Omental fat pad (tissue), 4 donors: ENCODE measurements around the gene LRRC15. TPM values are rescaled to one million over a fixed set of nuclear protein-coding genes. Genes with fewer than 3 reads are reported as not detected.

ENCODE experiments used
- ATAC-seq: fragments of 150-250 bp; one replicate; pipeline ENCODE4 v1.9.1; 2016; ENCODE audit warnings: mild to moderate bottlenecking, moderate library complexity; ENCODE audit not compliant: low FRiP score
- DNase-seq: peaks from one replicate; pipeline ENCODE4 v3.0.0-alpha.2; 2019; ENCODE audit warnings: low spot score
- total RNA-seq, 4 donors: library from RNA; depleted of rRNA; stranded (reverse); fragments of >200 nt; gene quantifications; one replicate each; pipeline ENCODE4 v1.1.0, GENCODE V29; 2016
- TF ChIP-seq, protein P1 (sequence below), 3 donors: fragments of 450-650 bp; IDR thresholded peaks; one replicate each; pipeline ENCODE4 v1.5.1; 2016 to 2017; ENCODE audit warnings: antibody characterized with exemption in 3 of 3, mild to moderate bottlenecking in 3 of 3, moderate library complexity in 2 of 3

Gene LRRC15
- total RNA-seq, 4 donors from 2014 or later = 0.12 to 0.37 (median 0.13) TPM; not detected in 1

DNA sequence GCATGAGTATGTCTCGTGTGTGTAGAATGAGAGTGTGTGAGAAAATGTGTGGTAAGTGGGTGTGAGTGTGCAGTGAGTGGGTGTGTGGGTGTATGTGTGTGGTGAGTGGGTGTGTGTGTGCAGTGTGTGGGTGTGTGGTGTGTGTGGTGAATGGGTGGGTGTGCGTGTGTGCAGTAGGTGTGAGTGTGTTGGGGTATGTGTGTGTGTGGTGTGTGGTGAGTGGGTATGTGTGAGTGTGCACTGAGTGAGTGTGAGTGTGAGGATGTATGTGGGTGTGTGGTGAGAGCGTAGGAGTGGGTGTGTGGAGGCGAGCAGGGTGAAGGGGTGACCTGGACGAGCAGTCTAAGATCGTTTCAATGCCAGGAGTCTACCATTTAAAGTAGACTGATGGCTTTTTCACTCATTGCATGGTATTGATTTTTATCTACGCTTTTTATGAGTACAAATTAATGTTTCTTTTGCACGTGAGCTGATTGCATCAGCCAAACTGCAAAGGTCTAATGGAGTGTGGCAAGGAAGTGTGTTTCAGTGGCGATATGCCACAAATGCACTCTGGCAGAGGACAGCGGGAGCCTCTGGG lies 16.8 kb downstream of the LRRC15 start:
- ATAC-seq = no peak
- TF ChIP-seq, protein P1, sequence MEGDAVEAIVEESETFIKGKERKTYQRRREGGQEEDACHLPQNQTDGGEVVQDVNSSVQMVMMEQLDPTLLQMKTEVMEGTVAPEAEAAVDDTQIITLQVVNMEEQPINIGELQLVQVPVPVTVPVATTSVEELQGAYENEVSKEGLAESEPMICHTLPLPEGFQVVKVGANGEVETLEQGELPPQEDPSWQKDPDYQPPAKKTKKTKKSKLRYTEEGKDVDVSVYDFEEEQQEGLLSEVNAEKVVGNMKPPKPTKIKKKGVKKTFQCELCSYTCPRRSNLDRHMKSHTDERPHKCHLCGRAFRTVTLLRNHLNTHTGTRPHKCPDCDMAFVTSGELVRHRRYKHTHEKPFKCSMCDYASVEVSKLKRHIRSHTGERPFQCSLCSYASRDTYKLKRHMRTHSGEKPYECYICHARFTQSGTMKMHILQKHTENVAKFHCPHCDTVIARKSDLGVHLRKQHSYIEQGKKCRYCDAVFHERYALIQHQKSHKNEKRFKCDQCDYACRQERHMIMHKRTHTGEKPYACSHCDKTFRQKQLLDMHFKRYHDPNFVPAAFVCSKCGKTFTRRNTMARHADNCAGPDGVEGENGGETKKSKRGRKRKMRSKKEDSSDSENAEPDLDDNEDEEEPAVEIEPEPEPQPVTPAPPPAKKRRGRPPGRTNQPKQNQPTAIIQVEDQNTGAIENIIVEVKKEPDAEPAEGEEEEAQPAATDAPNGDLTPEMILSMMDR (IDR thresholded peaks at IDR 0.05) = no peak
- no peak for DNase-seq

- no peak for DNase-seq
- no peak for ATAC-seq
- TF ChIP-seq, protein P1 (IDR thresholded peaks at IDR 0.05) = no peak
Measured at GRCh38 chr3:194351952-194352536, 17.5 kb downstream of the LRRC15 start.

GRCh38 chr3:194351080-194351672 lies 18.4 kb downstream of the LRRC15 start, which contains the start of gene CPN2:
Gene CPN2 (minus strand): TSS chr3:194351328. CDS start chr3:194342702, 8,626 bp downstream.
- DNase-seq = no peak
- TF ChIP-seq, protein P1 (IDR thresholded peaks at IDR 0.05) = no peak
- ATAC-seq = no peak

DNA sequence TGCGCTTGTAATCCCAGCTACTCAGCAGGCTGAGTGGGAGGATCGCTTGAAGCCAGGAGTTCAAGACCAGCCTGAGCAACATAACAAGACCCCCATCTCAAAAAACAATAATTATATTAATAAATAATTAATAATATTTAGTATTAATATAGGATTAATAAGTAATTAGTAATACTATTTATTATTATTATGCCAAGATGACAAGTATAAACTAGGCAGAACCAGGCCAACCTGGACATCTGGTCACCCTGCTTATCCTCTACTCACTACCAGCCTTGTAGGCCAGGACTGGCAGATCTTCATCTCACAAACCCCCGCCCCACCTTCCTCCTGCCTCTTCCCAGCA lies 18.8 kb downstream of the LRRC15 start:
- ATAC-seq (no peak), DNase-seq (no peak)
- TF ChIP-seq, protein P1 (IDR thresholded peaks at IDR 0.05) = no peak

- no peak for ATAC-seq
Measured at GRCh38 chr3:194348354-194348753, 21.2 kb downstream of the LRRC15 start.

DNA sequence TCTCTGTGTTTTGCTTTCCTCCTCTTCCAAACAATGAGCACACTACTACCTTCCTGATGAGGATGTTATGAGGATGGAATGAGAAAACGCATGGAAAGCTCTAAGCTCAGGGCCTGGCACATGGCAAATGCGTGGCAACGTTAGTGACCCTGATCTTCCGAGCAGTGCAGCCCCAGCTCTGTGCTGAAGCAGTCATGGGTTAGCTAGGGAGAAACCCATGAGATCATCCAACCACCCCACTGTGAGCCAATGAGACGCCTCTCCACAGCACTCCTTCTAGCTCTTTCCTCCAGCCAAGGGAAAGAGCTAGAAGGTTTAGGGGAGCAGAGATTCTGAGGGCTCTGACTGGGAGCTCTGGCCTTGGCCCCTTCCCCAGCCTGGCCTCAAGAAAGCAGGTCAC lies 22.9 kb downstream of the LRRC15 start:
- no peak for DNase-seq
- no peak for ATAC-seq
- TF ChIP-seq, protein P1 (IDR thresholded peaks at IDR 0.05) = no peak

More at GRCh38 chr3:194348354-194348753, 21.2 kb downstream of the LRRC15 start:
- TF ChIP-seq, protein P1 (IDR thresholded peaks at IDR 0.05) = no peak
- no peak for DNase-seq

DNA sequence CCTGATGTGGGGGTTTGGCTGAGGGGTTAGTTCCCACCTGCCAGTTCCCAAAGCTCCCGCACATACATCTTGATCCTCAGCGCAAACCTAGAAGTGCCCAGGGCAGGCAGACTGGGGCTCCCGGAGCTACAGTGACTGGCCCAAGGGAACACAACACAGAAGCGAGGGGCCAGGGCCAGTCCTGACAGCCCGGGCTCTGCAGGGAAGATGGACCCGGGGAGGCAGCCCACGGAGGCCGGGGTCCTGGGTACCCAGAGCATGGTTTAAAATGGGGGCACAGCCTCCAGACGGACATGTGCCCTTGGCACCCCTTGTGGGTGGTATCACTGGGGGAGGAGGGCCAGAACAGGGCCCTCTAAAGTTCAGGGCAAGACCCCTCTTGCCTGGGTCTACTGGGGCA lies 23.5 kb downstream of the LRRC15 start:
- no peak for ATAC-seq

More for the DNA sequence above, 23.5 kb downstream of the LRRC15 start:
- DNase-seq = no peak
- TF ChIP-seq, protein P1 (IDR thresholded peaks at IDR 0.05) = no peak
